ENCODE data around the gene IMMP2L.
"Not testable (repeated sequence)": the region's sequence is repeated elsewhere in the genome, so short reads cannot be mapped to it uniquely, and the experiment has no call there.

The IMMP2L gene

DNA sequence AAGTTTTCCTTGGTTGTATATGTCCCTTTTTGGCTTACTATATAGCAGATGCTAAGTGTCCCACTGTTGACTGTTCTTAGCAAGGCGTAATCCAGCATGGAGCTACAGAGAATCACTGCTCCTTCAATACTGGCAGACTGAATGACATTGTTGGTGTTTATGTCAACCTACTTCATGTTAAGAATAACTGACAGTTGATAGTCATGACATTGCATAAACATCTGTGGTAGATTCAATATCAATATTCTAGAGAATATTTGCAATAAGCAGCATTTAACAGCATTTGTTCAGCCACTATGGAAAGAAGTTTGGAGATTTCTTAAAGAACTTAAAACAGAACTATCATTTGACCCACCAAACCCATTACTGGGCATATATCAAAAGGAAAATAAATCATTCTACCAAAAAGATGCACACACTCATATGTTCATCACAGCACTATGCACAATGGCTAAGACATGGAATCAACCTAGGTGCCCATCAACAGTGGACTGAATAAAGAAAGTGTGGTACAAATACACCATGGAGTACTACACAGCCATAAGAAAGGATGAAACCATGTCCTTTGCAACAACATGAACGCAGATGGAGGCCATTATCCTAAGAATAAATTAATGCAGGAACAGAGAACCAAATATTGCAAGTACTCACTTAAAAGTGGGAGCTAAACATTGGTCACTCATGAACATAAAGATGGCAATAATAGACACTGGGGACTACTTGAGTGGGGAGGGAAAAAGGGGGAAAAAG is 88.7 kb downstream of the IMMP2L start:
- no peak overlapping the region for H3K27ac ChIP-seq (ENCODE audit: poor library complexity, severe bottlenecking)
- H3K4me3 ChIP-seq (ENCODE audit: severe bottlenecking): no peak overlapping the region
- TF ChIP-seq CTCF (IDR thresholded peaks at IDR 0.05; ENCODE audit: poor library complexity, severe bottlenecking): no peak
- ATAC-seq (ENCODE audit: low read depth) (no peak), DNase-seq (ENCODE audit: low spot score) (no peak)
- no peaks in the 10 kb centered on the region for H3K36me3 ChIP-seq (ENCODE audit: low read depth)
- peaks cover 2% of the 10 kb centered on the region for H3K9me3 ChIP-seq (ENCODE audit: severe bottlenecking)
- no peaks in the 10 kb centered on the region for H3K27me3 ChIP-seq (ENCODE audit: insufficient read depth, poor library complexity, severe bottlenecking)
- no peaks in the 10 kb centered on the region for H3K4me1 ChIP-seq (ENCODE audit: insufficient read depth, poor library complexity, severe bottlenecking)

GRCh38 chr7:111470998-111471397 is 91.3 kb downstream of the IMMP2L start:
- no peaks in the 10 kb centered on the region for H3K27me3 ChIP-seq (ENCODE audit: insufficient read depth, poor library complexity, severe bottlenecking)
- no peak overlapping the region for H3K4me3 ChIP-seq (ENCODE audit: severe bottlenecking)
- H3K27ac ChIP-seq (ENCODE audit: poor library complexity, severe bottlenecking): no peak overlapping the region
- no peaks in the 10 kb centered on the region for H3K36me3 ChIP-seq (ENCODE audit: low read depth)
- peaks cover 2% of the 10 kb centered on the region for H3K9me3 ChIP-seq (ENCODE audit: severe bottlenecking)
- DNase-seq (ENCODE audit: low spot score) (no peak), ATAC-seq (ENCODE audit: low read depth) (no peak)
- H3K4me1 ChIP-seq (ENCODE audit: insufficient read depth, poor library complexity, severe bottlenecking): no peaks in the 10 kb centered on the region
- TF ChIP-seq CTCF (IDR thresholded peaks at IDR 0.05; ENCODE audit: poor library complexity, severe bottlenecking): no peak

DNA sequence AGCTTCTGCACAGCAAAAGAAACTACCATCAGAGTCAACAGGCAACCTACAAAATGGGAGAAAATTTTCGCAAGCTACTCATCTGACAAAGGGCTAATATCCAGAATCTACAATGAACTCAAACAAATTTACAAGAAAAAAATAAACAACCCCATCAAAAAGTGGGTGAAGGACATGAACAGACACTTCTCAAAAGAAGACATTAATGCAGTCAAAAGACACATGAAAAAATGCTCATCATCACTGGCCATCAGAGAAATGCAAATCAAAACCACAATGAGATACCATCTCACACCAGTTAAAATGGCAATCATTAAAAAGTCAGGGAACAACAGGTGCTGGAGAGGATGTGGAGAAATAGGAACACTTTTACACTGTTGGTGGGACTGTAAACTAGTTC is 92.4 kb downstream of the IMMP2L start:
- H3K27me3 ChIP-seq (ENCODE audit: insufficient read depth, poor library complexity, severe bottlenecking); ATAC-seq (ENCODE audit: low read depth); H3K36me3 ChIP-seq (ENCODE audit: low read depth); H3K9me3 ChIP-seq (ENCODE audit: severe bottlenecking); DNase-seq (ENCODE audit: low spot score); H3K27ac ChIP-seq (ENCODE audit: poor library complexity, severe bottlenecking); H3K4me1 ChIP-seq (ENCODE audit: insufficient read depth, poor library complexity, severe bottlenecking); H3K4me3 ChIP-seq (ENCODE audit: severe bottlenecking): not testable (repeated sequence)

DNA sequence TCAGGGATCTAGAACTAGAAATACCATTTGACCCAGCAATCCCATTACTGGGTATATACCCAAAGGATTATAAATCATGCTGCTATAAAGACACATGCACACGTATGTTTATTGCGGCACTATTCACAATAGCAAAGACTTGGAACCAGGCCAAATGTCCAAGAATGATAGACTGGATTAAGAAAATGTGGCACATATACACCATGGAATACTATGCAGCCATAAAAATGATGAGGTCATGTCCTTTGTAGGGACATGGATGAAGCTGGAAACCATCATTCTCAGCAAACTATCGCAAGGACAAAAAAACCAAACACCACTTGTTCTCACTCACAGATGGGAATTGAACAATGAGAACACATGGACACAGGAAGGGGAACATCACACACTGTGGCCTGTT is 96.5 kb downstream of the IMMP2L start:
- not testable (repeated sequence) for H3K9me3 ChIP-seq (ENCODE audit: severe bottlenecking); H3K36me3 ChIP-seq (ENCODE audit: low read depth); H3K27me3 ChIP-seq (ENCODE audit: insufficient read depth, poor library complexity, severe bottlenecking); H3K4me3 ChIP-seq (ENCODE audit: severe bottlenecking); DNase-seq (ENCODE audit: low spot score); H3K27ac ChIP-seq (ENCODE audit: poor library complexity, severe bottlenecking); H3K4me1 ChIP-seq (ENCODE audit: insufficient read depth, poor library complexity, severe bottlenecking); ATAC-seq (ENCODE audit: low read depth)

DNA sequence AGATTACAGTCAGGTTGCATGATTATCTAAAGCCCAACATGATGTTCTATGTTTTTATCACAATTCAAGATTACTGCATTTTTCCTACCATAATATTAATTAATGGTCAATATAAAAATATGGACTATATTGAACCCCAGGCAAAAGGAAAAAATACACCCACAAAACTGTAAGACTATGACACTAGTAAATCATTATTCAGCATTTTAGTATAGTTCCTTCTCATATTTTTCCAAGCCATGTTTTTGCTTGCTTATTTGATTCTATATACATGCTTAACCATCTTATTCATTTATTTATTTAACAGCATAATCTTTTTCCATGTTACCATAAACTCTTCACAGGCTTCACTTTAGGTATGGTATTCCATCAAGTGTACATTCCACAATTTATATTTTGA is 101.6 kb downstream of the IMMP2L start:
- no peak for TF ChIP-seq CTCF (IDR thresholded peaks at IDR 0.05; ENCODE audit: poor library complexity, severe bottlenecking)
- Histone ChIP-seq H3K9me3 (ENCODE audit: severe bottlenecking) (no peaks in the 10 kb centered on the region), H3K36me3 (ENCODE audit: low read depth) (no peaks in the 10 kb centered on the region), H3K4me3 (ENCODE audit: severe bottlenecking) (no peak overlapping the region), H3K27ac (ENCODE audit: poor library complexity, severe bottlenecking) (no peak overlapping the region), H3K4me1 (ENCODE audit: insufficient read depth, poor library complexity, severe bottlenecking) (no peaks in the 10 kb centered on the region), H3K27me3 (ENCODE audit: insufficient read depth, poor library complexity, severe bottlenecking) (no peaks in the 10 kb centered on the region)
- DNase-seq (ENCODE audit: low spot score) (no peak), ATAC-seq (ENCODE audit: low read depth) (no peak)

- no peak overlapping the region for H3K27ac ChIP-seq (ENCODE audit: poor library complexity, severe bottlenecking)
- DNase-seq (ENCODE audit: low spot score): no peak
- no peaks in the 10 kb centered on the region for H3K9me3 ChIP-seq (ENCODE audit: severe bottlenecking)
- H3K4me3 ChIP-seq (ENCODE audit: severe bottlenecking): no peak overlapping the region
- no peaks in the 10 kb centered on the region for H3K36me3 ChIP-seq (ENCODE audit: low read depth)
- TF ChIP-seq CTCF (IDR thresholded peaks at IDR 0.05; ENCODE audit: poor library complexity, severe bottlenecking): no peak
- no peak for ATAC-seq (ENCODE audit: low read depth)
- H3K27me3 ChIP-seq (ENCODE audit: insufficient read depth, poor library complexity, severe bottlenecking): no peaks in the 10 kb centered on the region
- H3K4me1 ChIP-seq (ENCODE audit: insufficient read depth, poor library complexity, severe bottlenecking): no peaks in the 10 kb centered on the region
Observed at GRCh38 chr7:111459757-111460280, 102.5 kb downstream of the IMMP2L start.

Measured in RWPE2 (cell line).